Measurements from ENCODE around the gene PTAR1.

PTAR1 gene

DNA sequence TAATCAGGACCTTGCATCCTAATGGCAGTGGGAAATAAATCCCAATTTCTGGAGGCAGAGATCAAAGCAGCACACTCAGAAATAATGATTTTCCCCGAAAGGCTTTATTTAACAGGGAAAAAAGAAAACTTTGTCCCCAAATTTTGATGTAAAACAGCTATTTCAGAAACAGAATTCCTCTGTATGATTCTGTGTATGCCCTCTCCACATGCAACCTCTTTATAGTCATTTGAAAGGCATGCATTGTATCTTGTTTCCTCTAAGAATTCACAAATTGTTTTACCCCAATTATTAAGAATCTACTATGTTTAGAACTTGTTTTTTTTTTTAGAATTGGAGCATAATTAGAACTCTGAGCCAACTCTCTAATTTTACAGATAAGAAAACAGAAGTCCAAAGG lies 2.7 kb upstream of the PTAR1 start:
- no peak for FAIRE-seq
- no peak for DNase-seq (ENCODE audit: insufficient read length, low spot score)
- TF ChIP-seq, protein P1, sequence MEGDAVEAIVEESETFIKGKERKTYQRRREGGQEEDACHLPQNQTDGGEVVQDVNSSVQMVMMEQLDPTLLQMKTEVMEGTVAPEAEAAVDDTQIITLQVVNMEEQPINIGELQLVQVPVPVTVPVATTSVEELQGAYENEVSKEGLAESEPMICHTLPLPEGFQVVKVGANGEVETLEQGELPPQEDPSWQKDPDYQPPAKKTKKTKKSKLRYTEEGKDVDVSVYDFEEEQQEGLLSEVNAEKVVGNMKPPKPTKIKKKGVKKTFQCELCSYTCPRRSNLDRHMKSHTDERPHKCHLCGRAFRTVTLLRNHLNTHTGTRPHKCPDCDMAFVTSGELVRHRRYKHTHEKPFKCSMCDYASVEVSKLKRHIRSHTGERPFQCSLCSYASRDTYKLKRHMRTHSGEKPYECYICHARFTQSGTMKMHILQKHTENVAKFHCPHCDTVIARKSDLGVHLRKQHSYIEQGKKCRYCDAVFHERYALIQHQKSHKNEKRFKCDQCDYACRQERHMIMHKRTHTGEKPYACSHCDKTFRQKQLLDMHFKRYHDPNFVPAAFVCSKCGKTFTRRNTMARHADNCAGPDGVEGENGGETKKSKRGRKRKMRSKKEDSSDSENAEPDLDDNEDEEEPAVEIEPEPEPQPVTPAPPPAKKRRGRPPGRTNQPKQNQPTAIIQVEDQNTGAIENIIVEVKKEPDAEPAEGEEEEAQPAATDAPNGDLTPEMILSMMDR (IDR thresholded peaks at IDR 0.05; ENCODE audit: insufficient read depth, missing control alignments), result no peak

DNA sequence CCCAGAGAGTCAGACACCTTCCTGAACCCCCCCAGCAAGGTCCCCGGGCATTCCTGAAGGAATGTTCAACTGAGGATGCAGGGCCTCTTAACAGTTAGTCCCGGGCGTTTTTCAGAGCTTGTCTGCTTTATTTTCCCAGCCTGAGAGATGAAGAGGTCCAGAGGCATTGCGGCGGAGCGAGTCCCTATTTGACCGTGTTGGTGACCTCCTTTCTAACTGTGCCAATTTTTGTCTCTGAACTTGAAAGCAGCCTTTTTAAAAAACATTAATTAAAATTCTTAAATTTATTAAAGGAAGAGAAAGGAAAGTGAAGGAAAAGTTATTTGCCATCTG lies 433 bp upstream of the PTAR1 start:
- DNase-seq (ENCODE audit: insufficient read length, low spot score) (no peak), FAIRE-seq (no peak)

DNA sequence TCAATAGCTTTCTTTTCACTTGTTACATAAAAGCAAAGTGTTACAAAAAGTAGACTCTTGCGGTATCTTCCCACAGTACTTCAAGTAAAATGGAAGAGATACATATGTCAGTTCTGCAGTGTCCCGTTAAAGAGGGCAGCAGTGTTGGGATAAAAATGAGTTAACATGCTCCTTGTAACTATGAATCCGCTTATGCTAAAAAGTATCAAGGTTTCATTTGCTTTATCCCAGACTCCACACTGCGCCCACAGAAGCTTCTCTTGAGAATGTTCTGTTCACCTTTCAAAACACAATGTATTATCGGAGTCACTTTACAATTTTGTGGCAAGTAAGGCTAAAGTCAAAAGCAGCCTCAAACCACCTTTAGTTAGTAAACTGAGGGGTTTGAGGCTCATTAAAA lies 790 bp downstream of the PTAR1 start:
- TF ChIP-seq, protein P1 (IDR thresholded peaks at IDR 0.05; ENCODE audit: insufficient read depth, missing control alignments), result no peak
- DNase-seq (ENCODE audit: insufficient read length, low spot score) (no peak), FAIRE-seq (peak; percentile 61)

More for the DNA sequence above, 433 bp upstream of the PTAR1 start:
- TF ChIP-seq, protein P1 (IDR thresholded peaks at IDR 0.05; ENCODE audit: insufficient read depth, missing control alignments), result no peak

DNA sequence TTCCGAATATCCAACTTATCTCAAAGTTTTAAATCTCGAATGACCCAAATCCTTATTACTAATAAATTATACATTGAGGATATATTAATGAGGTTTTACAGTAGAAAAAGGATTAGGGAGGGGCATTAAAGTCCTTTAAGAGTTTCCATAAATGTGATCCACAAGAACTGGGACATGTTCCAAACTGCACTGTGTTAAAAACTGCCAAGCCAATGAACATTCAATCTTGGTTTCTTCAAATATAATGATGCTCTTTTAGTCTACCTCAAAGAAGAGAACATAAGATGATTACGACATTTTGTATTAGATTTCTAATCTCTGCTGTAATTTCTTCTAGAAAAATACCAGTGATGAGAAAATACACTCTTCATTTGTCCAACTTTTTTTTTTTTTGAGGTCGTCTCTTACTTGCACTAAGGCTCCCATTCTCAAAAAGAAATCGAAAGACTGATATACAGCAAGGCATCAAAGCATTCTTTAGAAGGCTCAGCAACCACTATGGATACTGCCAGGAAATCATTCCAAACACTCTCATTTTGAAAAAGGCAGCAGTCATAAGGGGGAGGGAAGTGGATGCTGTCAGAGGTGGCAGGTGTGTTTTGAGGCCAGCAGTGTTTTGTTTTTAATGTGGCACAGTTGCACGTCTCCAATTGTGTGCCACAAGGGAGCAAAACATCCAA lies 1.7 kb downstream of the PTAR1 start:
- DNase-seq (ENCODE audit: insufficient read length, low spot score) (no peak), FAIRE-seq (peak; percentile 84)
- TF ChIP-seq, protein P1 (IDR thresholded peaks at IDR 0.05; ENCODE audit: insufficient read depth, missing control alignments), result no peak

DNA sequence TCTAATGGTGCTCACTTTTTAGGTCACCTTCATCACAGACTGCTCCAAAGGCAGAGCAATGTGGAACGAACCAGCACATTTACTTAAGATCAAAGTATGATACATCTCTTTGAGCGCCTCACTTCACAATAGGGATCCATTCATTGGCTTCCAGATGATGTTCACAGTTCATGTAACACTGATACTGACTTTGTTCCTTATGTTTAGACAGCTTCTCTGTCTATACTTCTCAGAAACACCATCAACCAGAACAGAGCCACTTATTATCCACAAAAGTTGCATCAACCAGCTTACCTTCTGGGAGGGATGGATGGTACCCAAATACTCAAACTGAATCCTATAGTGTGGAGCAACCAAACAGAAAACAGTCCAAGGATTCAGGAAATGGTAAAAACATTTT lies 4.6 kb downstream of the PTAR1 start:
- TF ChIP-seq, protein P1 (IDR thresholded peaks at IDR 0.05; ENCODE audit: insufficient read depth, missing control alignments), result no peak
- FAIRE-seq (no peak), DNase-seq (ENCODE audit: insufficient read length, low spot score) (no peak)

DNA sequence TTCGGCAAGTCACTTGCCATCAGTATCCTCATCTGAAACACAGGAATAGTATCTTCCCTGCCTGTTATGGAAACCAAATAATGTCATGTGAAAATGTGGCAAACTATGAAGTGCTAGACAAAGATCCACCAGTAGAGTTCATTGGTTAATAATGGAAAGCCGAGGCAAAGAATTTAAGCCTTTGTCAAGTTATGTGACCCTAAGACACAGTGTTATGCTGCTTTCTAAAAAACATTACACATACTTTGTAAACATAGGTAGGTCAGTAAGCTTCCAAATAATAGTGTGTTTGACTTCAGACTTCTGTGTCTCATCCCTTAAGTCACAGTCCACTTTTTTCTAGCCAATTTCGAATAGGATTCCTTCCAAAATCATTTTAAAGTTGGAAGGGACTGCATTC lies 6.0 kb downstream of the PTAR1 start:
- DNase-seq (ENCODE audit: insufficient read length, low spot score), result no peak
- FAIRE-seq, result peak; percentile 88
- TF ChIP-seq, protein P1 (IDR thresholded peaks at IDR 0.05; ENCODE audit: insufficient read depth, missing control alignments), result no peak

DNA sequence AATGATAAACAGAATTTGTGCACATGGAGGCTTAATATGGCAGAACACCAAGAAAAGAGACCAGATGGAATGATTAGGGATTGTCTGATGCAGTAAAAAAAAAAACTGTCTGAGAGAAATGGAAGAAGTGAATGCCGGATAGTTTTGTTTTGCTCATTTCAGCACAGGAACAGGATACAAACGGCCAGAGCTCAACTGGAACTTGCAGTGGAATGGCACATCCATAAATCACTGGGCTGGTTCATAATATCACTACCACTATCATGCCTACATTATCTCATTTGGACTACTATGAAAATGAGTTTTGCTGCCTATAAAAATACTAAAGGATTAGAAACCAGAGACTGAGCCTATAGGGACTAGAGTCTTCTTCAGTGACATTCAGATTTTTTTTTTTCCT lies 9.7 kb downstream of the PTAR1 start:
- DNase-seq (ENCODE audit: insufficient read length, low spot score) (no peak), FAIRE-seq (no peak)
- TF ChIP-seq, protein P1 (IDR thresholded peaks at IDR 0.05; ENCODE audit: insufficient read depth, missing control alignments), result no peak

Measured in D721Med (cell line).